ACC112 (cell line): ENCODE results near the gene BFAR.
"Not testable (repeated sequence)": the region's sequence is repeated elsewhere in the genome, so short reads cannot be mapped to it uniquely, and the experiment has no call there.

ENCODE experiments used
- H2AFZ ChIP-seq: fragments of 200-600 bp; sonication (generic); one replicate; pipeline ENCODE4 v1.6.0; 2017; ENCODE audit warnings: antibody characterized with exemption, low read length; ENCODE audit not compliant: unreplicated experiment
- H3K27ac ChIP-seq: fragments of 200-600 bp; sonication (generic); 2 replicates; pipeline ENCODE4 v1.5.1; 2014; ENCODE audit warnings: low read depth, mild to moderate bottlenecking, antibody characterized with exemption, low read length, moderate library complexity
- H3K27me3 ChIP-seq: fragments of 200-600 bp; sonication (generic); 2 replicates; pipeline ENCODE4 v1.6.1; 2014; ENCODE audit warnings: mild to moderate bottlenecking, antibody characterized with exemption, low read length, moderate library complexity, mixed read lengths; ENCODE audit not compliant: insufficient read depth
- H3K36me3 ChIP-seq: fragments of 200-600 bp; sonication (generic); 2 replicates; pipeline ENCODE4 v1.6.1; 2016; ENCODE audit warnings: mild to moderate bottlenecking, antibody characterized with exemption, low read length, moderate library complexity, mixed read lengths; ENCODE audit not compliant: insufficient read depth
- H3K4me1 ChIP-seq: fragments of 200-600 bp; sonication (generic); one replicate; pipeline ENCODE4 v1.6.1; 2016; ENCODE audit warnings: low read length, mixed read lengths; ENCODE audit not compliant: insufficient read depth, unreplicated experiment, control insufficient read depth
- H3K4me3 ChIP-seq: fragments of 200-600 bp; sonication (generic); 2 replicates; pipeline ENCODE4 v1.5.1; 2014; ENCODE audit warnings: mild to moderate bottlenecking, low read depth, low read length
- H3K79me2 ChIP-seq: fragments of 200-600 bp; sonication (generic); one replicate; pipeline ENCODE4 v1.6.0; 2016; ENCODE audit warnings: low read length; ENCODE audit not compliant: control insufficient read depth, unreplicated experiment, insufficient read depth

BFAR gene

DNA sequence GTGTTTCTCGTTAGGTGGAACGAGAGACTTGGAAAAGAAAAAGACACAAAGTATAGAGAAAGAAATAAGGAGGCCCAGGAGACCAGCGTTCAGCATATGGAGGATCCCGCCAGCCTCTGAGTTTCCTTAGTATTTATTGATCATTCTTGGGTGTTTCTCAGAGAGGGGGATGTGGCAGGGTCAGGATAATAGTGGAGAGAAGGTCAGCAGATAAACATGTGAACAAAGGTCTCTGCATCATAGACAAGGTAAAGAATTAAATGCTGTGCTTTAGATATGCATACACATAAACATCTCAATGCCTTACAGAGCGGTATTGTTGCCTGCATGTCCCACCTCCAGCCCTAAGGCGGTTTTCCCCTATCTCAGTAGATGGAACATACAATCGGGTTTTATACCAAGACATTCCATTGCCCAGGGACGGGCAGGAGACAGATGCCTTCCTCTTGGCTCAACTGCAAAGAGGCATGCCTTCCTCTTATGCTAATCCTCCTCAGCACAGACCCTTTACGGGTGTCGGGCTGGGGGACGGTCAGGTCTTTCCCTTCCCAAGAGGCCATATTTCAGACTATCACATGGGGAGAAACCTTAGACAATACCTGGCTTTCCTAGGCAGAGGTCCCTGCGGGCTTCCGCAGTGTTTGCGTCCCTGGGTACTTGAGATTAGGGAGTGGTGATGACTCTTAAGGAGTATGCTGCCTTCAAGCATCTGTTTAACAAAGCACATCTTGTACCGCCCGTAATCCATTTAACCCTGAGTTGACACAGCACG lies 3.6 kb downstream of the BFAR start:
- H3K27ac ChIP-seq, H3K27me3 ChIP-seq, H2AFZ ChIP-seq, H3K4me3 ChIP-seq: not testable (repeated sequence)
- peaks cover 19% of the 10 kb centered on the region for H3K4me1 ChIP-seq
- H3K79me2 ChIP-seq = peaks cover 83% of the 10 kb centered on the region
- peaks cover 14% of the 10 kb centered on the region for H3K36me3 ChIP-seq

- Histone ChIP-seq H3K4me1 (peaks cover 15% of the 10 kb centered on the region), H3K36me3 (peaks cover 14% of the 10 kb centered on the region), H3K79me2 (peaks cover 88% of the 10 kb centered on the region)
- not testable (repeated sequence) for H3K27me3 ChIP-seq, H3K27ac ChIP-seq, H2AFZ ChIP-seq, H3K4me3 ChIP-seq
Measured at GRCh38 chr16:14636951-14637240, 4.1 kb downstream of the BFAR start.

DNA sequence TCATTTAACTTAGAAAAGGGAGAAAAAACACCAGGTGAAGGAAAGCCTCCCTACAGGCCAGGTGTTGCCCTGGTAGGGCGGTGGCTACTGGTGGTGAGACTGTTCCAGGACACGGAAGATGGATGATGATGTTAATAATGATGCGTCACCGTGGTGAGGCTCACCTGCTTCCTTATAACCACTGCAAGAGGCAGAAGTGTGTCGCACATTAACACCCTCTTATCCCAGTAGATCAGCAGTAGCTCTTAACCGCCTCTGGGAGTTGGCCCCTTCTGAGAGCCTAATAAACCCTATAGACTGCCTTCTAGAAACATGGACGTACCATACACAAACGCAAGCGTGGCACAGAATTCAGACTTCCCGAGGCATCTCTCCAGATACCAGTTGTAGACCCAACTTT lies 7.8 kb downstream of the BFAR start:
- Histone ChIP-seq H3K79me2 (peaks cover 79% of the 10 kb centered on the region), H3K36me3 (peaks cover 16% of the 10 kb centered on the region), H2AFZ (no peak overlapping the region), H3K27ac (no peak overlapping the region), H3K4me3 (no peak overlapping the region), H3K27me3 (no peaks in the 10 kb centered on the region), H3K4me1 (no peaks in the 10 kb centered on the region)

- H3K79me2 ChIP-seq = peaks cover 72% of the 10 kb centered on the region
- no peak overlapping the region for H3K27ac ChIP-seq
- H3K27me3 ChIP-seq = no peaks in the 10 kb centered on the region
- peaks cover 21% of the 10 kb centered on the region for H3K36me3 ChIP-seq
- H3K4me3 ChIP-seq = no peak overlapping the region
- no peaks in the 10 kb centered on the region for H3K4me1 ChIP-seq
- H2AFZ ChIP-seq = no peak overlapping the region
Measured at GRCh38 chr16:14641206-14641605, 8.5 kb downstream of the BFAR start.

- Histone ChIP-seq H2AFZ (no peak overlapping the region), H3K27me3 (no peaks in the 10 kb centered on the region), H3K79me2 (peaks cover 66% of the 10 kb centered on the region), H3K36me3 (peaks cover 20% of the 10 kb centered on the region), H3K27ac (no peak overlapping the region), H3K4me1 (no peaks in the 10 kb centered on the region), H3K4me3 (no peak overlapping the region)
Measured at GRCh38 chr16:14641926-14642325, 9.2 kb downstream of the BFAR start.

DNA sequence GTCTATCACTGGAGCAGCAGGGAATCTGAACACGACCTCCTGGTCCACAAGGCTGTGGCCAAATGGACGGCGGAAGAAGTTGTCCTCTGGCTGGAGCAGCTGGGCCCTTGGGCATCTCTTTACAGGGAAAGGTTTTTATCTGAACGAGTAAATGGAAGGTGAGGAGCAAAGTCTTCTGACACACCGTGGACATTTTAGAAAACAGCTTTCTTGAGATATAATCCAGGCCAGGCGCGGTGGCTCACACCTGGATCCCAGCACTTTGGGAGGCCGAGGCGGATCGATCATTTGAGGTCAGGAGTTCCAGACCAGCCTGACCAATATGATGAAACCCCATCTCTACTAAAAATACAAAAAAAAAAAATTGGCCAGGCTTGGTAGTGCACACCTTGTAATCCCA lies 17.1 kb downstream of the BFAR start:
- H2AFZ ChIP-seq = no peak overlapping the region
- H3K27ac ChIP-seq = no peak overlapping the region
- H3K4me1 ChIP-seq = no peaks in the 10 kb centered on the region
- H3K79me2 ChIP-seq = peaks cover 3% of the 10 kb centered on the region
- no peak overlapping the region for H3K4me3 ChIP-seq
- peaks cover 24% of the 10 kb centered on the region for H3K36me3 ChIP-seq
- no peaks in the 10 kb centered on the region for H3K27me3 ChIP-seq

DNA sequence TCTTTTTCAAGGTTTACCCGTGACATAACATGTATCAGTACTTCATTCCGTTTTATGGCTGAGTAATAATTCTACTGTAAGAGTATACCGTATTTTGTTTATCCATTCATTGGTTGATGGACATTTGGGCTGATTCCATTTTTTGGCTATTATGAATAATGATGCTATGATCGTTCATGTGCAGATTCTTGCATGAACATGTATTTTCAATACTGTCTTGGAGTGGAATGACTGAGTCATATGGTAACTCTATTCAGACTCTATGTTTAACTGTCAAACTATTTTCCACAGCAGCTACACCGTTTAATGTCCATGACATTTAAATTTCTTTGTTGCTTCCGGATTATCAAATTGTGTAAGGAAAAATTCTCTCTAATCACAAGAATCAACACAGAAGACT lies 17.9 kb downstream of the BFAR start:
- Histone ChIP-seq H3K79me2 (peaks cover 3% of the 10 kb centered on the region), H3K27me3 (no peaks in the 10 kb centered on the region), H2AFZ (no peak overlapping the region), H3K4me1 (no peaks in the 10 kb centered on the region), H3K4me3 (no peak overlapping the region), H3K27ac (no peak overlapping the region), H3K36me3 (peaks cover 21% of the 10 kb centered on the region)

- no peaks in the 10 kb centered on the region for H3K27me3 ChIP-seq
- H3K4me1 ChIP-seq = no peaks in the 10 kb centered on the region
- peaks cover 3% of the 10 kb centered on the region for H3K79me2 ChIP-seq
- no peak overlapping the region for H2AFZ ChIP-seq
- no peak overlapping the region for H3K4me3 ChIP-seq
- peaks cover 20% of the 10 kb centered on the region for H3K36me3 ChIP-seq
- H3K27ac ChIP-seq = no peak overlapping the region
Measured at GRCh38 chr16:14652726-14653125, 20.0 kb downstream of the BFAR start.

GRCh38 chr16:14658063-14658462 lies 25.3 kb downstream of the BFAR start:
- H3K4me3 ChIP-seq = no peak overlapping the region
- no peak overlapping the region for H2AFZ ChIP-seq
- no peak overlapping the region for H3K27ac ChIP-seq
- no peaks in the 10 kb centered on the region for H3K4me1 ChIP-seq
- H3K27me3 ChIP-seq = no peaks in the 10 kb centered on the region
- no peaks in the 10 kb centered on the region for H3K79me2 ChIP-seq
- peaks cover 10% of the 10 kb centered on the region; the same call in 1 of the 2 replicates for H3K36me3 ChIP-seq

DNA sequence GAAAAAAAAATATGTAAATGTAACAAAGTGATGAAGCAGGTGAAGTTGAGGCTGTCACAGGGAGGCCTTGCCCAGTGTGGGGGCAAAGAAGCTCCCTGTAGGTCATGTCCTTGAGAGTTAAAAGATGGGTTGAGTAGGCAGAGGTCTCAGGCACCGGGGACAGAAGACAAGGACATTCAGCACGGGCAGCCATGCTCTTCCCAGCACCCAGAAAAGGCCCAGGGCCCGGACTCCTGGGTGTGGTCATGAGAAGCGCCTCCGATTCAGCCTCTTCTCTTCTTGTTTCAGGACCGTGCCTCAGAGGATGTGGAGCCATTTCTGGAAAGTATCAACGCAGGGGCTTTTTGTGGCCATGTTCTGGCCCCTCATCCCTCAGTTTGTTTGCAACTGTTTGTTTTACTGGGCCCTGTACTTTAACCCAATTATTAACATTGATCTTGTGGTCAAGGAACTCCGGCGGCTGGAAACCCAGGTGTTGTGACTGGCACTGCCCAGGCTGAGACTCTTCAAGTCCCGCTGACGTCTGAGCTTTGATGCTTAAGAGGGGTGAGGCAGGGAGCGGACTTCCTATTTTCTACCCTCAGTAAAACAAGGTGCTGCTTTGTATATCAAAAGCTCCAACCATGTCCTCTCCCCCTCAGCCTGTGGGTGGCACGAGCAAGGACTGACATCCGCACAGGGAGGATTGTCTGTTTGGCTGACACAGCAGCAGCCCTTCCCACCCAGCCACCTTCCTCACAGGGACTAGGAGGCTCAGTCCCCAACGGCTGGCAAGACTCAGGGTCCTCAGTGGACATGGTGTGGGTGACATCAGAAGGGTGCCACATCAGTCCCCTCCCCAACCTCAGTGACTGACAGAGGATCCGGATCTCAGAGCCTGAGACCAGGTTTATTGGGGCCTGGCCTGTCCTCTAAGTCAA lies 34.9 kb downstream of the BFAR start:
- Histone ChIP-seq H3K27me3 (no peaks in the 10 kb centered on the region), H3K4me3 (no peak overlapping the region), H3K27ac (no peak overlapping the region), H3K36me3 (peaks cover 19% of the 10 kb centered on the region; the same call in 1 of the 2 replicates), H2AFZ (no peak overlapping the region), H3K4me1 (no peaks in the 10 kb centered on the region), H3K79me2 (no peaks in the 10 kb centered on the region)
